Muscle of leg (tissue), 11 donors: ENCODE measurements around the gene NR5A2. TPM values are rescaled to one million over a fixed set of nuclear protein-coding genes. Genes with fewer than 3 reads are reported as not detected.

Experiments used
- DNase-seq: peaks from one replicate; pipeline ENCODE4 v3.0.0; 2013
- H3K27ac ChIP-seq: one replicate; pipeline ENCODE4 v1.5.1; 2013; ENCODE audit warnings: mild to moderate bottlenecking, low read length, control low read depth
- H3K27me3 ChIP-seq: one replicate; pipeline ENCODE4 v1.6.1; 2013; ENCODE audit warnings: low read length; ENCODE audit not compliant: control insufficient read depth, insufficient read depth
- H3K36me3 ChIP-seq: one replicate; pipeline ENCODE4 v1.6.1; 2013; ENCODE audit warnings: low read length; ENCODE audit not compliant: control insufficient read depth, insufficient read depth
- H3K4me1 ChIP-seq: one replicate; pipeline ENCODE4 v1.6.1; 2013; ENCODE audit warnings: low read length; ENCODE audit not compliant: control insufficient read depth, insufficient read depth
- H3K4me3 ChIP-seq: one replicate; pipeline ENCODE4 v1.5.1; 2013; ENCODE audit warnings: low read length, control low read depth
- H3K9me3 ChIP-seq: replicated peaks from 2 replicates; pipeline ENCODE4 v1.6.1; 2013; ENCODE audit warnings: low read depth, low read length; ENCODE audit not compliant: control insufficient read depth
- WGBS: methylation state at CpG from one replicate; pipeline ENCODE4 v1.1.5; 2013; ENCODE audit warnings: missing lambda C conversion rate; ENCODE audit not compliant: insufficient coverage; 5-methylcytosine and 5-hydroxymethylcytosine counted together
- polyA plus RNA-seq, 8 donors: library from polyadenylated mRNA; unstranded; fragments of 120-200 nt; gene quantifications; one replicate each; pipeline versions ENCODE4 v1.2.1 to v1.2.3, GENCODE V29; 2013; ENCODE audit warnings: inconsistent platforms in 1 of 8, low replicate concordance in 1 of 8; ENCODE audit not compliant: insufficient read length in 8 of 8, insufficient read depth in 1 of 8
- total RNA-seq: library from RNA; stranded (reverse); fragments of 120-200 nt; gene quantifications from one replicate; pipeline ENCODE4 v1.2.4, GENCODE V29; 2013

NR5A2 gene
- total and polyA plus RNA-seq, 9 donors, result 1.9 to 4.2 (median 3.0) TPM

DNA sequence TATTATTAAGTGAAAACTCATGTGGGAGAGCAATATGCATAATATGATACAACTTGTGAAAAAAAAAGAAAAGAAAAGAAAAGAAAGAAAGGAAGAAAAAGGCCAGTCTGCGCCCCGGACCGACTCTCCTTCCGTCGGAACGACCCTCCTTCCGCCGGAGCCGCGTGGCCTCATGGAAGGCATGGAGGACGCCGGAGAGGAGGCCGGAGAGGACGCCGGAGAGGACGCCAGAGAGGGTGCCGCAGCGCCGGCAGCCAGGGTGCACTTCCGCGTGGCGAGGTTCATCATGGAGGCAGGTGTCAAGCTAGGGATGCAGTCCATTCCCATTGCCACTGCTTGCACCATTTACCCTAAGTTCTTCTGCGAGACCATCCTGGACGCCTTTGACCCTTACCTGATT is 185.9 kb downstream of the NR5A2 start:
- H3K27me3 ChIP-seq, result no peaks in the 10 kb centered on the region
- no peak overlapping the region for H3K27ac ChIP-seq
- H3K9me3 ChIP-seq, result peaks cover 4% of the 10 kb centered on the region
- no peaks in the 10 kb centered on the region for H3K4me1 ChIP-seq
- H3K36me3 ChIP-seq, result no peaks in the 10 kb centered on the region
- DNase-seq, result no peak
- WGBS, result 95% methylated on average over 24 of the region's 24 CpGs
- H3K4me3 ChIP-seq, result no peak overlapping the region

DNA sequence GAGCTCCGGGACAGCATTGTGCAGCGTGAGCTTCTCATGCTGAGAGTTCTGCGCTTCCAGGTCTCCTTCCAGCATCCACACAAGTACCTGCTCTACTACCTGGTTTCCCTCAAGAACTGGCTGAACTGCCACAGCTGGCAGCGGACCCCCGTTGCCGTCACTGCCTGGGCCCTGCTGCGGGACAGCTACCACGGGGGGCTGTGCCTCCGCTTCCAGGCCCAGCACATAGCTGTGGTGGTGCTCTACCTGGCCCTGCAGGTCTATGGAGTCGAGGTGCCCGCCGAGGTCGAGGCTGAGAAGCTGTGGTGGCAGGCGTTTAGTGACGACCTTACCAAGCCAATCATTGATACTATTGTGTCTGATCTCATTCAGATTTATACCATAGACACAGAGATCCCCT is 186.4 kb downstream of the NR5A2 start:
- peaks cover 4% of the 10 kb centered on the region for H3K9me3 ChIP-seq
- no peak overlapping the region for H3K4me3 ChIP-seq
- no peaks in the 10 kb centered on the region for H3K27me3 ChIP-seq
- no peaks in the 10 kb centered on the region for H3K4me1 ChIP-seq
- 96% methylated on average over 12 of the region's 15 CpGs for WGBS
- H3K36me3 ChIP-seq, result no peaks in the 10 kb centered on the region
- no peak for DNase-seq
- H3K27ac ChIP-seq, result no peak overlapping the region

DNA sequence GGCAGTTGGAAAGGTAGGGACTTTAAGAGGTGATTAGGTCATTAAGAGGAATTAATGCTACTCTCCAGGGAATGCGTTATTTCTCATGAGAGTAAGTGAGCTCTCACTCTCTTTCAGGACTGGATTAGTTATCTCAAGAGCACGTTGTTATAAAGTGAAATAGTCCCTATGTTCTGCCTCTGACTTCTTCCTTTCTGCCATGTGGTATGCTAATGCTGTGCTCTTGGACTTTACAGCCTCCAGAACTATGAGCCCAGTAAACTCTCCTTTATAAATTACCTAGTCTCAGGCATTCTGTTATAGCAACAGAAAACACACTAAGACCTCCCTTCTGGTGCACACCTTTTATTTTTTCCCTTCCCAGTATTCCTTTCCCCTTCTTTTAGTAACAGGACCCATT is 187.8 kb downstream of the NR5A2 start:
- WGBS, result 67% methylated on average over 1 of the region's 2 CpGs
- Histone ChIP-seq H3K27ac (no peak overlapping the region), H3K4me3 (no peak overlapping the region), H3K36me3 (no peaks in the 10 kb centered on the region), H3K9me3 (peaks cover 4% of the 10 kb centered on the region), H3K27me3 (no peaks in the 10 kb centered on the region), H3K4me1 (no peaks in the 10 kb centered on the region)
- DNase-seq, result no peak

GRCh38 chr1:200217703-200218102 is 190.2 kb downstream of the NR5A2 start:
- WGBS, result 92% methylated on average over 5 of the region's 5 CpGs
- H3K36me3 ChIP-seq, result no peaks in the 10 kb centered on the region

GRCh38 chr1:200221614-200222282 is 194.2 kb downstream of the NR5A2 start:
- no peaks in the 10 kb centered on the region for H3K9me3 ChIP-seq
- H3K36me3 ChIP-seq, result no peaks in the 10 kb centered on the region
- H3K27me3 ChIP-seq, result no peaks in the 10 kb centered on the region
- WGBS, result 69% methylated on average over 2 of the region's 4 CpGs
- no peak overlapping the region for H3K4me3 ChIP-seq
- H3K27ac ChIP-seq, result no peak overlapping the region
- DNase-seq, result no peak
- peaks cover under 1% of the 10 kb centered on the region for H3K4me1 ChIP-seq

More at GRCh38 chr1:200217703-200218102, 190.2 kb downstream of the NR5A2 start:
- H3K9me3 ChIP-seq, result peaks cover 4% of the 10 kb centered on the region
- no peak overlapping the region for H3K27ac ChIP-seq
- H3K27me3 ChIP-seq, result no peaks in the 10 kb centered on the region
- no peak overlapping the region for H3K4me3 ChIP-seq
- no peak for DNase-seq
- H3K4me1 ChIP-seq, result no peaks in the 10 kb centered on the region

- DNase-seq, result no peak
- Histone ChIP-seq H3K4me1 (peaks cover 2% of the 10 kb centered on the region), H3K9me3 (no peaks in the 10 kb centered on the region), H3K4me3 (no peak overlapping the region), H3K27me3 (no peaks in the 10 kb centered on the region), H3K36me3 (no peaks in the 10 kb centered on the region), H3K27ac (no peak overlapping the region)
- WGBS, result no CpG with 5 or more reads among the region's 2 CpGs
Measured at GRCh38 chr1:200223207-200223606, 195.7 kb downstream of the NR5A2 start.

DNA sequence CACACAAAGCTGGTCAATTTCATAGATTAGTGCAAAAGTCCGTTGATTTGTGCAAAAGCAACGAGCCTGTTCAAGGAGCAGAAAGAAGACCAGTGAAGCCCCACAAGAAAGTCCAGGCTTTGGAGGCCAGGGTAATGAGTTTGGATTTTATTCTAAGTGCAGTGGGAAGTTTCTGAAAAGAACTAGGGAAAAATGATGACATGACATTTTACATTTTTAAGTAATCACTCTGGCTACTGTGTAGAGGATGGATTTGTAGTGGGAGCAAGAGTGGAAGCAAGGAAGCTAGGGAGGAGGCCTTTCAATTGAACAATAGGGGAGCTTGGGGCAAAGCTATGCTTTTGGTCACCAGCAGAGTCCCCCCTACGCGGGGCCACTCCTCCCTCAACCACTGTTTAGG is 196.1 kb downstream of the NR5A2 start:
- H3K4me3 ChIP-seq, result no peak overlapping the region
- peaks cover 2% of the 10 kb centered on the region for H3K4me1 ChIP-seq
- no peaks in the 10 kb centered on the region for H3K27me3 ChIP-seq
- 94% methylated on average over 2 of the region's 4 CpGs for WGBS
- no peaks in the 10 kb centered on the region for H3K9me3 ChIP-seq
- H3K27ac ChIP-seq, result no peak overlapping the region
- no peak for DNase-seq
- H3K36me3 ChIP-seq, result no peaks in the 10 kb centered on the region

- no peak for DNase-seq
- Histone ChIP-seq H3K4me1 (peaks cover 2% of the 10 kb centered on the region), H3K9me3 (no peaks in the 10 kb centered on the region), H3K36me3 (no peaks in the 10 kb centered on the region), H3K4me3 (no peak overlapping the region), H3K27ac (no peak overlapping the region), H3K27me3 (peaks cover 2% of the 10 kb centered on the region)
- 67% methylated on average over 3 of the region's 4 CpGs for WGBS
Measured at GRCh38 chr1:200224315-200224714, 196.8 kb downstream of the NR5A2 start.

GRCh38 chr1:200226268-200226968 is 198.9 kb downstream of the NR5A2 start:
- H3K27me3 ChIP-seq, result peaks cover 2% of the 10 kb centered on the region
- DNase-seq, result no peak
- H3K36me3 ChIP-seq, result no peaks in the 10 kb centered on the region
- H3K27ac ChIP-seq, result no peak overlapping the region
- 27% methylated on average over 9 of the region's 11 CpGs for WGBS
- no peaks in the 10 kb centered on the region for H3K9me3 ChIP-seq
- no peak overlapping the region for H3K4me3 ChIP-seq
- peaks cover 2% of the 10 kb centered on the region for H3K4me1 ChIP-seq

- Histone ChIP-seq H3K4me3 (no peak overlapping the region), H3K4me1 (peaks cover 2% of the 10 kb centered on the region), H3K27ac (no peak overlapping the region), H3K36me3 (no peaks in the 10 kb centered on the region), H3K9me3 (no peaks in the 10 kb centered on the region), H3K27me3 (peaks cover 2% of the 10 kb centered on the region)
- no CpG with 5 or more reads among the region's 1 CpG for WGBS
- no peak for DNase-seq
Measured at GRCh38 chr1:200226969-200227303, 199.4 kb downstream of the NR5A2 start.
